ENCODE measurements around the gene IRF8.

IRF8 gene

DNA sequence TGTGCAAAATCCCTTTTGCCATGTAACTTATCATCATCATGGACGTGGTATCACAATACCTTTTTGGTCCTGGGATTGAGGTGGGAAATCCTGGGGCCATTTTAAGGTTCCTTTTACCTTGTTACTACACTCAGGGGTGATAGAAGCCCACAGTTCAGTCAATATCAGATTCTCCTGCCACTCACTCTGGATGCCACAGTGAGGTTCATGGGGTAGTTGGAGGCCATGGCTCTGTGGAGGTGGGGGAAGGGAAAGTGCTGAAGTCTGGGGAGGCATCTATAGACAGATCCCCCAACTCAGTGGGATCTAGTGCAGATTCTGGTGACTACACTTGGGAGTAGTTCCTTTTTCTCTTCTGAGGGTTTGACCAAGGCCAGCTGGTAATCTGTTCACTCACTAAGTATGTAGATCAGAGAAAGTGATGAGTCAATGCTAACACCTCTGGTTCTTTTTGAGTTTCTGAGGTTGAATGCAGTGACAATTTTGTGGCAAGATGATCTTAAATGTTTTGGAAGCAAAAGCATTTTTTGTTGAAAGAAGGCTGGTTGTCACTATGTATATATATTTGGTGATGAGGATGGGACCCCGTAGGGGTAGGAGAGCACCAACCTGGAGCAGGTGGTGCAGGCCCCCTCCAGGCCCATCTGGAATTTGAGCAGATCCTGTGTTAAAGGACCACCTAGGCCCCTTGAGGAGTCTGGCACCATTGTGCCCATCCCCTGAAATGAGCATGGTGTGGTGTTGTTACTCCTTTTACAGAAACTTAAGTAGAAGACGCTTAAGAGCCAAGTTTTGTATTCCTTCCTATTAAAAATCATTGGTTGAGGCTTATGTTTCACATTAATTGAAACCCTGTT is 18.8 kb upstream of the IRF8 start:
- ATAC-seq = no peak

GRCh38 chr16:85880861-85881260 is 18.1 kb upstream of the IRF8 start:
- TF ChIP-seq TCF4 (CRISPR knock-in tag; IDR thresholded peaks at IDR 0.05; ENCODE audit: borderline replicate concordance) = no peak
- TF ChIP-seq PPARA (CRISPR knock-in tag; IDR thresholded peaks at IDR 0.05; ENCODE audit: borderline replicate concordance) = no peak
- no peak for TF ChIP-seq TOX (CRISPR knock-in tag; IDR thresholded peaks at IDR 0.05; ENCODE audit: borderline replicate concordance)
- no peak for TF ChIP-seq TSHZ2 (CRISPR knock-in tag; IDR thresholded peaks at IDR 0.05)
- no peak for TF ChIP-seq ISL1 (CRISPR knock-in tag; IDR thresholded peaks at IDR 0.05)
- TF ChIP-seq, protein P1, sequence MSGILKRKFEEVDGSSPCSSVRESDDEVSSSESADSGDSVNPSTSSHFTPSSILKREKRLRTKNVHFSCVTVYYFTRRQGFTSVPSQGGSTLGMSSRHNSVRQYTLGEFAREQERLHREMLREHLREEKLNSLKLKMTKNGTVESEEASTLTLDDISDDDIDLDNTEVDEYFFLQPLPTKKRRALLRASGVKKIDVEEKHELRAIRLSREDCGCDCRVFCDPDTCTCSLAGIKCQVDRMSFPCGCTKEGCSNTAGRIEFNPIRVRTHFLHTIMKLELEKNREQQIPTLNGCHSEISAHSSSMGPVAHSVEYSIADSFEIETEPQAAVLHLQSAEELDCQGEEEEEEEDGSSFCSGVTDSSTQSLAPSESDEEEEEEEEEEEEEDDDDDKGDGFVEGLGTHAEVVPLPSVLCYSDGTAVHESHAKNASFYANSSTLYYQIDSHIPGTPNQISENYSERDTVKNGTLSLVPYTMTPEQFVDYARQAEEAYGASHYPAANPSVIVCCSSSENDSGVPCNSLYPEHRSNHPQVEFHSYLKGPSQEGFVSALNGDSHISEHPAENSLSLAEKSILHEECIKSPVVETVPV (CRISPR knock-in tag; IDR thresholded peaks at IDR 0.05) = no peak
- TF ChIP-seq, protein P2, sequence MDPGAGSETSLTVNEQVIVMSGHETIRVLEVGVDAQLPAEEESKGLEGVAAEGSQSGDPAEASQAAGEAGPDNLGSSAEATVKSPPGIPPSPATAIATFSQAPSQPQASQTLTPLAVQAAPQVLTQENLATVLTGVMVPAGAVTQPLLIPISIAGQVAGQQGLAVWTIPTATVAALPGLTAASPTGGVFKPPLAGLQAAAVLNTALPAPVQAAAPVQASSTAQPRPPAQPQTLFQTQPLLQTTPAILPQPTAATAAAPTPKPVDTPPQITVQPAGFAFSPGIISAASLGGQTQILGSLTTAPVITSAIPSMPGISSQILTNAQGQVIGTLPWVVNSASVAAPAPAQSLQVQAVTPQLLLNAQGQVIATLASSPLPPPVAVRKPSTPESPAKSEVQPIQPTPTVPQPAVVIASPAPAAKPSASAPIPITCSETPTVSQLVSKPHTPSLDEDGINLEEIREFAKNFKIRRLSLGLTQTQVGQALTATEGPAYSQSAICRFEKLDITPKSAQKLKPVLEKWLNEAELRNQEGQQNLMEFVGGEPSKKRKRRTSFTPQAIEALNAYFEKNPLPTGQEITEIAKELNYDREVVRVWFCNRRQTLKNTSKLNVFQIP (CRISPR knock-in tag; IDR thresholded peaks at IDR 0.05; ENCODE audit: borderline replicate concordance, low read depth) = no peak
- TF ChIP-seq ZFP3 (CRISPR knock-in tag; IDR thresholded peaks at IDR 0.05) = no peak
- no peak for TF ChIP-seq OSR1 (CRISPR knock-in tag; IDR thresholded peaks at IDR 0.05)
- no peak for ATAC-seq

More for the DNA sequence above, 18.8 kb upstream of the IRF8 start:
- no peak for TF ChIP-seq TCF4 (CRISPR knock-in tag; IDR thresholded peaks at IDR 0.05; ENCODE audit: borderline replicate concordance)
- TF ChIP-seq TSHZ2 (CRISPR knock-in tag; IDR thresholded peaks at IDR 0.05) = no peak
- no peak for TF ChIP-seq BACH2 (CRISPR knock-in tag; IDR thresholded peaks at IDR 0.05; ENCODE audit: borderline replicate concordance)
- TF ChIP-seq, protein P3, sequence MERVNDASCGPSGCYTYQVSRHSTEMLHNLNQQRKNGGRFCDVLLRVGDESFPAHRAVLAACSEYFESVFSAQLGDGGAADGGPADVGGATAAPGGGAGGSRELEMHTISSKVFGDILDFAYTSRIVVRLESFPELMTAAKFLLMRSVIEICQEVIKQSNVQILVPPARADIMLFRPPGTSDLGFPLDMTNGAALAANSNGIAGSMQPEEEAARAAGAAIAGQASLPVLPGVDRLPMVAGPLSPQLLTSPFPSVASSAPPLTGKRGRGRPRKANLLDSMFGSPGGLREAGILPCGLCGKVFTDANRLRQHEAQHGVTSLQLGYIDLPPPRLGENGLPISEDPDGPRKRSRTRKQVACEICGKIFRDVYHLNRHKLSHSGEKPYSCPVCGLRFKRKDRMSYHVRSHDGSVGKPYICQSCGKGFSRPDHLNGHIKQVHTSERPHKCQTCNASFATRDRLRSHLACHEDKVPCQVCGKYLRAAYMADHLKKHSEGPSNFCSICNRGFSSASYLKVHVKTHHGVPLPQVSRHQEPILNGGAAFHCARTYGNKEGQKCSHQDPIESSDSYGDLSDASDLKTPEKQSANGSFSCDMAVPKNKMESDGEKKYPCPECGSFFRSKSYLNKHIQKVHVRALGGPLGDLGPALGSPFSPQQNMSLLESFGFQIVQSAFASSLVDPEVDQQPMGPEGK (CRISPR knock-in tag; IDR thresholded peaks at IDR 0.05; ENCODE audit: borderline replicate concordance) = no peak
- TF ChIP-seq, protein P2 (CRISPR knock-in tag; IDR thresholded peaks at IDR 0.05; ENCODE audit: borderline replicate concordance, low read depth) = no peak
- no peak for TF ChIP-seq OSR1 (CRISPR knock-in tag; IDR thresholded peaks at IDR 0.05)
- no peak for TF ChIP-seq ZNF565 (CRISPR knock-in tag; conservative IDR thresholded peaks at IDR 0.05; ENCODE audit: low read depth)
- no peak for TF ChIP-seq ZNF8 (CRISPR knock-in tag; IDR thresholded peaks at IDR 0.05)
- no peak for TF ChIP-seq ARNTL (CRISPR knock-in tag; IDR thresholded peaks at IDR 0.05; ENCODE audit: borderline replicate concordance, low read depth)
- no peak for TF ChIP-seq SNAI2 (CRISPR knock-in tag; IDR thresholded peaks at IDR 0.05)
- TF ChIP-seq ZNF70 (CRISPR knock-in tag; IDR thresholded peaks at IDR 0.05) = no peak
- TF ChIP-seq ESRRG (CRISPR knock-in tag; IDR thresholded peaks at IDR 0.05) = no peak
- no peak for TF ChIP-seq ZFP30 (CRISPR knock-in tag; IDR thresholded peaks at IDR 0.05)
